Measurements from ENCODE around the gene SOX9.

DNA sequence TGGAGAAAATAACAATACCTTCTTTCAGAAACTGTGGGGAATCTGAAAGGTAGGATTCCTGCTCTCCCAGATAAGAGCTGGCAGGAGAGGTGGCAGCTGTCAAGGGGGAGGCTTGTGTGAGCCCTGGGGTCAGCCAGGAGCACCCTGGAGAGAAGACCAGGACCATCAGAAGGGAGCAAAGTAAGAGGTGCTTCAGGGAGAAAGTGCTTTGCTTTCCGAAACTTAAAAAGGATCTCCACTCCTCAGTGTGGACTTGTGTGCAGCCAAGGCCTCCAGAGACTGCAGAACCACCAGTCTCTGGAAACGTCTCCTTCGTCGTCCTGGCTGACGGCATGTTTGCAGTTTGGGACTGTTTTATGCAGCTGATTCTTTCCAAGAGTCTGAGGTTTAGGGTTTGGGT lies 13.7 kb upstream of the SOX9 start:
- TF ChIP-seq, protein P1, sequence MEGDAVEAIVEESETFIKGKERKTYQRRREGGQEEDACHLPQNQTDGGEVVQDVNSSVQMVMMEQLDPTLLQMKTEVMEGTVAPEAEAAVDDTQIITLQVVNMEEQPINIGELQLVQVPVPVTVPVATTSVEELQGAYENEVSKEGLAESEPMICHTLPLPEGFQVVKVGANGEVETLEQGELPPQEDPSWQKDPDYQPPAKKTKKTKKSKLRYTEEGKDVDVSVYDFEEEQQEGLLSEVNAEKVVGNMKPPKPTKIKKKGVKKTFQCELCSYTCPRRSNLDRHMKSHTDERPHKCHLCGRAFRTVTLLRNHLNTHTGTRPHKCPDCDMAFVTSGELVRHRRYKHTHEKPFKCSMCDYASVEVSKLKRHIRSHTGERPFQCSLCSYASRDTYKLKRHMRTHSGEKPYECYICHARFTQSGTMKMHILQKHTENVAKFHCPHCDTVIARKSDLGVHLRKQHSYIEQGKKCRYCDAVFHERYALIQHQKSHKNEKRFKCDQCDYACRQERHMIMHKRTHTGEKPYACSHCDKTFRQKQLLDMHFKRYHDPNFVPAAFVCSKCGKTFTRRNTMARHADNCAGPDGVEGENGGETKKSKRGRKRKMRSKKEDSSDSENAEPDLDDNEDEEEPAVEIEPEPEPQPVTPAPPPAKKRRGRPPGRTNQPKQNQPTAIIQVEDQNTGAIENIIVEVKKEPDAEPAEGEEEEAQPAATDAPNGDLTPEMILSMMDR (IDR thresholded peaks at IDR 0.05 in 4 of 5, conservative IDR thresholded peaks at IDR 0.05 in 1 of 5), result no peak
- TF ChIP-seq POLR2A (IDR thresholded peaks at IDR 0.05), result no peak
